Measurements from ENCODE around the gene INF2.

INF2 gene

DNA sequence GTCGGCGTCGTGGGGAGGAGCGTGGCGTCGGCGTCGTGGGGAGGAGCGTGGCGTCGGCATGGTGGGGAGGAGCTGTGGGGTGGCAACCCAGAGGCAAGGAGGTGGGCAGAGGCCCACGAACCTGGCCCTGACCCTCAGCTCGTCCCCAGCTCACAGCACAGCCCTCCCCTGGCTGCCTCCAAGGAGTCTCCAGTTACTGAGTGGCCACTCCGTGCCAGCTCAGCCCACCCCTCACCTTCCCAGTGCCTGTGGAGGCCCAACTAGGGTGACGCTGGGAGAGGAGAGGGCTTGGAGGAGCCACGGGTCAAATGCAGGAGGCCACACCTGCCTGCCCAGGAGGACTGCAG lies 40.4 kb downstream of the INF2 start:
- no CpG with 5 or more reads among the region's 16 CpGs for WGBS (ENCODE audit: insufficient coverage, insufficient read length)
- Histone ChIP-seq H3K9me3 (ENCODE audit: control insufficient read depth, insufficient read depth, low read length) (no peaks in the 10 kb centered on the region), H3K36me3 (ENCODE audit: control insufficient read depth, insufficient read depth, low read length) (no peaks in the 10 kb centered on the region), H3K27me3 (ENCODE audit: control insufficient read depth, insufficient read depth, low read length) (no peaks in the 10 kb centered on the region), H3K4me1 (ENCODE audit: control insufficient read depth, insufficient read depth, low read length) (peaks cover 2% of the 10 kb centered on the region), H3K4me3 (ENCODE audit: low read length) (no peak overlapping the region), H3K27ac (ENCODE audit: low read length) (no peak overlapping the region)
- DNase-seq (ENCODE audit: low read depth, low spot score) = no peak

DNA sequence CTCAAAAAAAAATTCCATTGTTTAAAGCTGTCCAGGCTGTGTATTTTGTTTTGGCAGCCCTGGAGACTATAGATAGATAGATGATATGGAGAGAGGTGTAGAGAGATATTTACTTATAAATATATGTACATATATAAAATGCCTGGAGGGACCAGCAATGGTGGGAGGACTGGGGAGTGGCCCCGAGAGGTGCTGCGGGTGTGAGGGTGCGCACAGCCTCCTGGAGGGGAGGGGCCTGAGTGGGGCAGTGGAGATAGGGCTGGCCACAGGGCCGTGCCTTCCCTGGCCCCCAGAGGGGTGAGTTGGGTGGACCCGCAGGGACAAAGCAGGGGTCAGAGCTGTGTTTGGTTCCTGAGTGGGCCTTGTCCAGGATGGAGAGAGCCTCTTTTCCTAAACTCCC lies 41.1 kb downstream of the INF2 start:
- WGBS (ENCODE audit: insufficient coverage, insufficient read length) = no CpG with 5 or more reads among the region's 5 CpGs
- no peaks in the 10 kb centered on the region for H3K27me3 ChIP-seq (ENCODE audit: control insufficient read depth, insufficient read depth, low read length)
- no peak overlapping the region for H3K4me3 ChIP-seq (ENCODE audit: low read length)
- H3K27ac ChIP-seq (ENCODE audit: low read length) = no peak overlapping the region
- H3K36me3 ChIP-seq (ENCODE audit: control insufficient read depth, insufficient read depth, low read length) = no peaks in the 10 kb centered on the region
- H3K9me3 ChIP-seq (ENCODE audit: control insufficient read depth, insufficient read depth, low read length) = no peaks in the 10 kb centered on the region
- peaks cover 2% of the 10 kb centered on the region; the same call in 1 of the 2 replicates for H3K4me1 ChIP-seq (ENCODE audit: control insufficient read depth, insufficient read depth, low read length)
- DNase-seq (ENCODE audit: low read depth, low spot score) = no peak

DNA sequence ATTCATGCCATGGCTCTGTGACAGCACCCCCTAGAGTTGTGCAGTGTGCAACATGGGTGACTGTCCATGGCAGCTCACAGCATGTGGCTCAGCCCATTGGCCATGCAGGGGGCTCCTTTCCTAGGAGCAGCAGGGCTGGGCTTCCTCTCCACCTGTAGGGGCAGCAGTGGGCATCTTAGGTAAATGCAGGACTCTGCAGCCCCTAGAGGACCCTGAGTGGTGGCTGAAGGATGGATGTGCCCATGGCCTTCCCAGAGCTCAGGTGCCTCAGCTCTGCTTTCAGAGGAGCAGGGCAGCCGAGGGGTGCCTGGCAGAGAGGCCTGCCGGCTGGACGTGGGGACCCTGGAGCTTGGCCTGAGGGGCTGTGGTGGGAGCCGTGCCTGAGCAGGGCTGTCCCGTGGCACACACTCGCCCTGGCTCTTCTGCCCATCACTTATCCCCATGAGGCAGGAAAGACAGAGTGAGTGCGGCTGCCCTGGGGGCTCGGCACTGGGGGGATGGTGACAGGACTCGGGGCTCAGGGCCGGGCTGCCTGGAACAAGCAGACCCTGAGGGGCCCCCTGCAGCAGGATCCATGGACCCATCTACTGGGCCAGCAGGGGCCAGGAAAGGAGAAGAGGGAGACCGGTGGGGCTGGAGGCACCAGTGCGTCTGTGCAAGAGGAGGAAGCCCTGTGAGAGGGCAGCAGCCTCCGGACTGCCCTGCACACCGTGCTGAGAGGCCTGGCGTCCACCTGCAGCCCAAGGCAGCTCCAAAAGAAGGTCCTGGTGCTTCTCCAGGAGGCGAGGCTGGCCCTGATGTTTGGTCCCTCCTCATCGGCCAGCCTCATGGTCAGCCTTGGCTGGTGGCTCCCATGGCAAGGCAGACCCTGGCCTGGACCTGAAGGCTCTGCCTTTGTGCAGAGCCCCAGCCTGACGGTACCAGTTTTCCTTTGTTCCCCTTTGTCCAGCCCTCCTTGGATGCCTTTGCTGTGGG lies 42.2 kb downstream of the INF2 start:
- Histone ChIP-seq H3K4me1 (ENCODE audit: control insufficient read depth, insufficient read depth, low read length) (no peaks in the 10 kb centered on the region; the same call in 1 of the 2 replicates), H3K4me3 (ENCODE audit: low read length) (no peak overlapping the region), H3K27me3 (ENCODE audit: control insufficient read depth, insufficient read depth, low read length) (no peaks in the 10 kb centered on the region), H3K27ac (ENCODE audit: low read length) (no peak overlapping the region), H3K36me3 (ENCODE audit: control insufficient read depth, insufficient read depth, low read length) (no peaks in the 10 kb centered on the region), H3K9me3 (ENCODE audit: control insufficient read depth, insufficient read depth, low read length) (no peaks in the 10 kb centered on the region)
- no CpG with 5 or more reads among the region's 18 CpGs for WGBS (ENCODE audit: insufficient coverage, insufficient read length)
- no peak for DNase-seq (ENCODE audit: low read depth, low spot score)

DNA sequence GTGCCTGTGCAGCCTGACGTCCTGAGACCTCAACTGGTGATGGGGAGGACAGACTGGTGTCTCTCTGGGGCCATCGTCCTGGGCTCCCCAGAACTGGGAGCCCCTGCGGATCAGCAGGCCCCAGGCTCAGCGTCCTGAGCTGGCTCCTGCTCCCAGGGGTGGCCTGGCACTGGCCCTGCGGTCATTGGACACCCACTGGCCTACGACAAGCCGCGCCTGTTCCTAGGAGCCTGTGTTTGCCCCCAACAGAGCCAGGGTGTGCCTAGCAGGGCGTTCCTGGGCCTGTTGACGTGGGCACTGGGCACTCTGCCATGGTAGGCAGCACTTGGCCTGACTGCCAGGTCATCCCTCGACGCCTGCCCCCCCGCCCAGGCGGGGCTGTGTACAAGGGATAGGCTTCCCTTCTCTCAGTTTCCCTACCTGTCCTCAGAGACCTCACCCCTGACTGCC lies 43.0 kb downstream of the INF2 start:
- Histone ChIP-seq H3K9me3 (ENCODE audit: control insufficient read depth, insufficient read depth, low read length) (no peaks in the 10 kb centered on the region), H3K36me3 (ENCODE audit: control insufficient read depth, insufficient read depth, low read length) (no peaks in the 10 kb centered on the region), H3K27ac (ENCODE audit: low read length) (no peak overlapping the region), H3K4me3 (ENCODE audit: low read length) (no peak overlapping the region), H3K4me1 (ENCODE audit: control insufficient read depth, insufficient read depth, low read length) (no peaks in the 10 kb centered on the region; the same call in 1 of the 2 replicates), H3K27me3 (ENCODE audit: control insufficient read depth, insufficient read depth, low read length) (no peaks in the 10 kb centered on the region)
- WGBS (ENCODE audit: insufficient coverage, insufficient read length) = no CpG with 5 or more reads among the region's 14 CpGs
- no peak for DNase-seq (ENCODE audit: low read depth, low spot score)

DNA sequence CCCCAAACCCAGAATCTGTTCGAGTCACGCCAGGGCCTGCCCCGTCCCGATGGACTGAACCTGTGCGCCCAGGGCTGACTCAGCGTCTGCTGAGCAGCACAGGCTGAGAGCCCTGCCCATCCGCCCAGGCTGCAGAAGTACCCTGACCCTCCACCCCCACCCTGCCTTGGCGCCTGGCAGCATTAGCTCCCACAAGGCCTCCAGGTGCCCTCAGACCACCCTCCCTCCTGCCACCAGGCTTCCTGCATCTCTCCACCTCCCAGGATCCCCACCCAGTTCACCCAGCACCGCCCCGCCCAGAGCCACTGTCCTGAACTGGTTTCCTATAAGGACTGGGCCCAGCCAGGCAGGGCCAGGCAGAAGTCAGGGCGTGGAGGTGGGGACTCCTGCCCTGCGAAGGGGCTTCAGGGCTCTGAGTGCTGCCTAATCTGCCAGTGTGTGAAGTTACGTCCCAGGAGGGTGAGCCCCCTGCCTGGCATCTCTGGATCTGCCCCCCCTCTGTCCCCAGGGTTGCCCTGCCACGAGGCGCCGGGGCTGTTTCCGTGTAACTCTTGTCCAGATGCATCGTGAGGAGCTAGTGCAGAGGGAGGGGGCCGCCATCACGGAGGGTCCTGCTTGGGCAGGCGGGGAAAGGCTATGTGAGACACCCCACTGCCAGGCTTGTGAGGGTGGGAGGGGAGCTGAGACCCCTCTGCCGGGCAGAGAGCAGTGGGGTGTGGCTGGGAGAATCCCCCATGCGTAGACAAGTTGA lies 43.7 kb downstream of the INF2 start:
- Histone ChIP-seq H3K27ac (ENCODE audit: low read length) (no peak overlapping the region), H3K9me3 (ENCODE audit: control insufficient read depth, insufficient read depth, low read length) (no peaks in the 10 kb centered on the region), H3K27me3 (ENCODE audit: control insufficient read depth, insufficient read depth, low read length) (no peaks in the 10 kb centered on the region), H3K4me1 (ENCODE audit: control insufficient read depth, insufficient read depth, low read length) (no peaks in the 10 kb centered on the region; the same call in 1 of the 2 replicates), H3K36me3 (ENCODE audit: control insufficient read depth, insufficient read depth, low read length) (no peaks in the 10 kb centered on the region), H3K4me3 (ENCODE audit: low read length) (no peak overlapping the region)
- WGBS (ENCODE audit: insufficient coverage, insufficient read length) = no CpG with 5 or more reads among the region's 23 CpGs
- no peak for DNase-seq (ENCODE audit: low read depth, low spot score)

DNA sequence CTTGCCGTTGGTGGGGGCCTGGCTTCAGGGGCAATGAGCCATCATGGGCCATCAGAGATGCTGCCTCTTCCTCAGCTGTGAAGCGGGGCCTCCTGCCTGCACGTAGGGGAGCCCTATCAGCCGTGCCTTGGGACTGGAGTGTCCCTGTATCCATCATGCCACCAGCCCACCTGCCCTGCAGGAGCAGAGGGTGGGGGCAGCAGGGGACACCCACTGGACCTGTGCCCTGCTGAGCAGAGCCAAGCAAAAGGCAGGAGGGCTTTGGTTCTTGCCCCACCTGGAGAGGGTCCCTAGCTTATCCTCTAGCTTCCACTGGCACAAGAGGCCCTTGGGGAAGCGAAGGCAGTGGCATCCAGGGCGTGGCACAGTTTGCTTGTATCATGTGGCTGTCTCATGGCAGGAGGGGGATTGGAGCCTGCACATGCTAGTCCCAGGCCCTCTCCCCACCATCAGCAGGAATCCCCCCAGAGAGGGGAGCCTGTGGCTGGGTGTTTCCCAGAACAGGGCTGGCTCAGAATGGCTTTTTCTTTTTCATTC lies 44.7 kb downstream of the INF2 start:
- Histone ChIP-seq H3K36me3 (ENCODE audit: control insufficient read depth, insufficient read depth, low read length) (no peaks in the 10 kb centered on the region), H3K4me1 (ENCODE audit: control insufficient read depth, insufficient read depth, low read length) (no peaks in the 10 kb centered on the region; the same call in 1 of the 2 replicates), H3K9me3 (ENCODE audit: control insufficient read depth, insufficient read depth, low read length) (no peaks in the 10 kb centered on the region), H3K4me3 (ENCODE audit: low read length) (no peak overlapping the region), H3K27me3 (ENCODE audit: control insufficient read depth, insufficient read depth, low read length) (no peaks in the 10 kb centered on the region), H3K27ac (ENCODE audit: low read length) (no peak overlapping the region)
- WGBS (ENCODE audit: insufficient coverage, insufficient read length) = no CpG with 5 or more reads among the region's 6 CpGs
- no peak for DNase-seq (ENCODE audit: low read depth, low spot score)

DNA sequence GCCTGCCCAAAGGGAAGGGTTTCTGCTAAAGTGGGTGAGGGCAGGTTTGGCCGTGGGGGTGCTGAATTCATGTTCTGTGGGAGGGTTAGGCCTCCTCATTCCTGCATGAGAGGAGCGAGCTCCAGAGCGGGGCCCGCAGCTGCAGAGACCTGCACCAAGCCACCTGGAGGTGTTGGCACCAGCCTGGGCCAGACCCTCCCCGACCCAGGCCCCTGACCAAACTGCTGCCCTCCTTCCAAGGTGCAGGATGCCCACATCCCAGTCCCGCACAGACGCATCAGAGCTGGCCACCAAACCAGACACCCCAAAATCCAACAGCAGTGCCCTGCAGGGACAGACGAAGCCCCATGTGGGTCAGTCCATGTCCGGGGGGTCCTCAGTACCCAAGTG lies 45.2 kb downstream of the INF2 start:
- no peak for DNase-seq (ENCODE audit: low read depth, low spot score)
- Histone ChIP-seq H3K27ac (ENCODE audit: low read length) (no peak overlapping the region), H3K4me1 (ENCODE audit: control insufficient read depth, insufficient read depth, low read length) (no peaks in the 10 kb centered on the region; the same call in 1 of the 2 replicates), H3K9me3 (ENCODE audit: control insufficient read depth, insufficient read depth, low read length) (no peaks in the 10 kb centered on the region), H3K36me3 (ENCODE audit: control insufficient read depth, insufficient read depth, low read length) (no peaks in the 10 kb centered on the region), H3K27me3 (ENCODE audit: control insufficient read depth, insufficient read depth, low read length) (no peaks in the 10 kb centered on the region), H3K4me3 (ENCODE audit: low read length) (no peak overlapping the region)
- no CpG with 5 or more reads among the region's 9 CpGs for WGBS (ENCODE audit: insufficient coverage, insufficient read length)

DNA sequence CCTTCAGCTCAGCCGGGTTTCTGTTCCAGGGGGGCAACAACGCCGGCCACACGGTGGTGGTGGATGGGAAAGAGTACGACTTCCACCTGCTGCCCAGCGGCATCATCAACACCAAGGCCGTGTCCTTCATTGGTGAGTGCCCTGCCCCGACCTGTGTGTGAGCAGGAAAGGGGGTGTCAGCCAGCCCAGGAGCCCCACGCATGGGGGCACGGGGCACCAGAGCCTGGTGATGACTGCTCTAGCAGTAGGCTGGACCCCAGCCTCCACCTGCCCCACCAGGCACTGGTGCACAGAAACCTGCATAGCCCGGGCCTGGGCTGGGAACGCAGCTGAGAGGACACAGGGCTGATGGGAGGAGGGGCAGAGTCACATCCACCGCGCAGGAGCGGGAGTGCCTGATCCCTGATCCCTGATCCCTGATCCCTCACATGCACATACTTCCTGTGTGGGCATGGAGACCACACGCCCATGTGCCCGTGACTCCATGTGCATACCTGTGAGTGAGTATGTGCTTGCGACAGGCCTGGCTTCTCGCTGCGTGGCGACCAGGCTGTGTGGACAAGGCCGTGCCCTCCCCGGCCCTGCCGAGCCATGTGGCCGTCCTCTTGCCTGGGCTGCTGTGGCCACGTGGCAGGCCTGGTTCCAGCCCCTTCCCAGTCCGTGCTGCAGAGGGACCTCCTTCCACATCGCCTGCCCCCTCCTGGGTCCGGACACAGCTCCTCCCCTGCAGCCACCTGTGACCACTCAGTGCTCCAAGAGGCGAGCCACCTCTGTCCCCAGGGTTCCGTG lies 45.8 kb downstream of the INF2 start:
- Histone ChIP-seq H3K9me3 (ENCODE audit: control insufficient read depth, insufficient read depth, low read length) (no peaks in the 10 kb centered on the region), H3K4me3 (ENCODE audit: low read length) (no peak overlapping the region), H3K36me3 (ENCODE audit: control insufficient read depth, insufficient read depth, low read length) (no peaks in the 10 kb centered on the region), H3K27me3 (ENCODE audit: control insufficient read depth, insufficient read depth, low read length) (no peaks in the 10 kb centered on the region), H3K4me1 (ENCODE audit: control insufficient read depth, insufficient read depth, low read length) (no peaks in the 10 kb centered on the region; the same call in 1 of the 2 replicates), H3K27ac (ENCODE audit: low read length) (no peak overlapping the region)
- WGBS (ENCODE audit: insufficient coverage, insufficient read length) = no CpG with 5 or more reads among the region's 31 CpGs
- no peak for DNase-seq (ENCODE audit: low read depth, low spot score)

DNA sequence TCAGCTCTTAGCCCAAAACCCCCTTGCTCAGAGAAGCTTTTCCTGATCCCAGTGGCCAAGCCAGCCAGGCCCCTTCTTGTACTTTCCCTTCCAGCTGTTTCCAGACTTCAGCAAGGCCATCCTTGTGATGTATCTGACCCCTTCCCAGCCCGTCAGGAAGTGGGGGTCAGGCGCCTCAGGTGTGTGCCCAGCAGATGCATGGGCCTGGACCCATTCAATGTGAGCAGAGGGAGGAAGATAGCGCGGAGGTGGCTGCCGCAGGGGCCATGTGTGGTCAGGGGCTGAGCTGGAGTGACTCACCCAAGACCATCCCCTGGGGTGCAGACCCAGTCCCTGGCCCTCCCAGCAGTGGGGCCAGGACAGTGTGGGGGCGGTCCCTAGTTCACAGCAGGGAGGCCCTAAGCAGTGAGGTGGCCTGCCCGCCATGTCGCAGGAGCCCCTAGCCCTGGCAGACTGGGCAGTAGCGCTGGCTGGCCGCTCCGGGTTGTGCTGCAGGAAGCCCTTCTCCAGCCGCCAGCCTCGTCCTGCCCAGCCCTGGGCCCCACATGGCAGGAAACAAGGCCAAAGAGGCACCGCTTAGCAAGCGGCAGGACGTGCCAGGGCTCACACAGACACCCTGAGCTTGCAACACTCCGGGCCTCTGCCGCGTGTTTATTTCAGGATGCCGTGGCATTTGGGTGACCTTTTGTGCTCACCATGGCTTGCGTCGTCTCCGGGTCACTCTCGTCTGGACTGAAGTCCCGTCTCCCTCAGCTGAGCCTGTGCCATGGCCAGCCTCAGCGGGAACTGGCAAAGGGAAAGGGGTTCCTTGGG lies 46.6 kb downstream of the INF2 start:
- no peak for DNase-seq (ENCODE audit: low read depth, low spot score)
- Histone ChIP-seq H3K27ac (ENCODE audit: low read length) (no peak overlapping the region), H3K9me3 (ENCODE audit: control insufficient read depth, insufficient read depth, low read length) (no peaks in the 10 kb centered on the region), H3K27me3 (ENCODE audit: control insufficient read depth, insufficient read depth, low read length) (no peaks in the 10 kb centered on the region), H3K36me3 (ENCODE audit: control insufficient read depth, insufficient read depth, low read length) (0 out of 2 replicates have a peak, but pooled peaks cover 3% of the 10 kb centered on the region), H3K4me3 (ENCODE audit: low read length) (no peak overlapping the region), H3K4me1 (ENCODE audit: control insufficient read depth, insufficient read depth, low read length) (no peaks in the 10 kb centered on the region; the same call in 1 of the 2 replicates)
- no CpG with 5 or more reads among the region's 26 CpGs for WGBS (ENCODE audit: insufficient coverage, insufficient read length)
